GM18868 (cell line): Measurements from ENCODE around the gene NUDT14.

ENCODE experiments used
- ATAC-seq: cut with Tn5 transposase; IDR thresholded peaks from one replicate; pipeline ENCODE4 v1.9.1; 2021; ENCODE audit warnings: mild to moderate bottlenecking, moderate library complexity; ENCODE audit not compliant: unreplicated experiment

NUDT14 gene

DNA sequence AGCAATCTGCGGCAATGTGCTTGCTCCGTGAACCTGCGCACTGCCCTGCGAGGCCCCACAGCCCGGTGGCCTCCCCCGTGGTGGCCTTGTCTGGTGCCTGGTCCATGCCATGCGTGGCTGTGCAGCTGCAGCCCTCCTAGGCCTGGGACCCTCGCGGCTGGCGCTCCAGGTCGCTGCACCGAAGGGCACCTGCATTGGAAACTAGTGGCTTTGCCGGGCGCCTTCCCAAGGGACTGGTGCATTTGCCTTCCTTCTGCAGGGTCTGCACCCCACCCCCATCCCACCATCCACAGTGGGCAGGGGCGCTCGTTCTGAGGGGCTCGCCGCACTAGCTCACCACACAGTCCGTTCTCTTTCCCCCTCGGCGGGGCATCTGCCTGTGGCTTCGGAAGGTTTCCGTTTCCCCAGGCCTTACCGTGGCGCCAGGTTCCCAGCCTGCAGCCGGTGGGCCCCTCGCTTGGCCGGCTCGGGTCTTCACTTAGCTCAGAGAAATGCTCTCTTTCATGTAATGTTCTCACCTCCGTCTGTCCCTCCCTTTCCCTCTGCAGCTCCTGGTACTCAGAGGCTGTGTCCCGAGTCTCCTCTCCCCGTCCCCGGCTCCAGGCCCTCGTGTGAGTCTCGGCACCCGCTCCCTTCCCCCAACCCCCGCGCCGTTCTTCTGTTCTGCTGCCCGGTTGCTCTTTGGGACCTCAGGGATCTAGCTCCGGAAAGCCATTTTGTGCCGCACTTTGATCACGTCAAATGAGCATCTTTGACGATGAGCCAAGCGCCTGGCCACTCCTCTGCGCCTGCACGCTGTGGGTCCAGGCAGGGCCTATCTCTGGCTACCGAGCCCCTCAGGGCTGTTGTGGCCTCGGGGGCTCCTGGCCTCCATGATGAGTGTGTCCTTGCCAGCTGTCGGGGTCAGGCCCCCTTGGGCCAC lies 44.5 kb downstream of the NUDT14 start:
- ATAC-seq: no peak

DNA sequence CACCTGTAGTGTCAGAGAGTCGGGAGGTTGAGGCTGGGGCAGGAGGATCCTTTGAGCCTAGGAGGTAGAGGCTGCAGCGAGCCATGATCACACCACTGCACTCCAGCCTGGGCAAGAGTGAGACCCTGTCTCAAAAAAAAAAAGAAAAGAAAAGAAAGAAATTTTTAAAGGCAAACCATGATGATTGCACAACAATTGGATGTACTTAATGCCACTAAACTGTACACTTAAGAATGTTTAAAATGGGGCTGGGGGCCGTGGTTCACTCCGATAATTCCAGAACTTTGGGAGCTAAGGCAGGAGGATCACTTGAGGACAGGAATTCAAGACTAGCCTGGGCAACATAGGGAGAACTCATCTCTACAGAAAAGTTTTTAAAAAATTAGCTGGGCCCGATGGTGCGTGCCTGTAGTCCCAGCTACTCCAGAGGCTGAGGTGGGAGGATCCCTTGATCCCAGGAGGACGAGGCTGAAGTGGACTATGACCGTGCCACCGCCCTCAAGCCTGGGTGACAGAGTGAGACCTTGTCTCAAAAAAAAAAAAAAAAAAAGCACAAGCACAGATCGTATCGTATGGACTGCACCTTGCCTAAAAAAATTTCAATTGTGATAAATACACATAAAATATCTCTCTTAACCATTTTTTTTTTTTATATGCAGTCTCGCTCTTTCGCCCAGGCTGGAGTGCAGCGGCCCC lies 45.3 kb downstream of the NUDT14 start:
- no peak for ATAC-seq

- ATAC-seq: no peak
Measured at GRCh38 chr14:105132921-105133654, 48.0 kb downstream of the NUDT14 start.

- ATAC-seq: no peak
Measured at GRCh38 chr14:105131241-105131640, 49.9 kb downstream of the NUDT14 start.

DNA sequence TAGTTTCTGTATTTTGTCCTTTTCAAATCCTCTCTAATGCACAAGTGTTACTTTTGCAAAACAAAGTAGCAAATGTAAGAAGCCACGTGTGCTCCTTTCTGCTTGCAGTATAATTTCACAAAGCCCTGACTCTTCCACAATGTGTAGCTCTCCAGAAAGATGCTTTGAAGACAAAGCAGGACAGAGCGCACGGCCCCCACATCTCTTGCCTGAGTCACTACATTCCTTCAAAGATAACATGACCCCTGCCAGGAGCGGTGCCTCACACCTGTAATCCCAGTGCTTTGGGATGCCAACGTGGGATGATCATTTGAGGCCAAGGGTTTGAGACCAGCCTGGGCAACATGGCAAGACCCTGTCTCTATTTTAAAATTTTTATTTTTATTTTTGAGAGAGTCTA lies 53.1 kb downstream of the NUDT14 start:
- ATAC-seq: no peak

DNA sequence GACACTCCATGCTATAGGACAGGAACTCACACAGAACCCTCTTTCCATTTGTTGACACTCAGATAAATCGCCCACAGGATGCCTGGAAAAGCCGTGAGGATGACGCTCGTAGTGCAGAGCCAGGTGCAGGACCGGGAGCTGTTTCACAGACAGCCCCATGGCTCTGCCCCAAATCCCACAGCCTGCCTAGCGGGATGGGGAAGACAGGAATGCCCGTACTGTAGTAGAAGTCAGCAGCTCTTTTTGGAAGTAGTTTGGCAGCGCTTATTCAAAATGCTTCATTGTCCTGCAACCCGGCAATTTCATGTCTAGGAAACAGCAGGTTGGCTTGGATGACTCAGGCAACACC lies 54.2 kb downstream of the NUDT14 start:
- ATAC-seq: no peak

DNA sequence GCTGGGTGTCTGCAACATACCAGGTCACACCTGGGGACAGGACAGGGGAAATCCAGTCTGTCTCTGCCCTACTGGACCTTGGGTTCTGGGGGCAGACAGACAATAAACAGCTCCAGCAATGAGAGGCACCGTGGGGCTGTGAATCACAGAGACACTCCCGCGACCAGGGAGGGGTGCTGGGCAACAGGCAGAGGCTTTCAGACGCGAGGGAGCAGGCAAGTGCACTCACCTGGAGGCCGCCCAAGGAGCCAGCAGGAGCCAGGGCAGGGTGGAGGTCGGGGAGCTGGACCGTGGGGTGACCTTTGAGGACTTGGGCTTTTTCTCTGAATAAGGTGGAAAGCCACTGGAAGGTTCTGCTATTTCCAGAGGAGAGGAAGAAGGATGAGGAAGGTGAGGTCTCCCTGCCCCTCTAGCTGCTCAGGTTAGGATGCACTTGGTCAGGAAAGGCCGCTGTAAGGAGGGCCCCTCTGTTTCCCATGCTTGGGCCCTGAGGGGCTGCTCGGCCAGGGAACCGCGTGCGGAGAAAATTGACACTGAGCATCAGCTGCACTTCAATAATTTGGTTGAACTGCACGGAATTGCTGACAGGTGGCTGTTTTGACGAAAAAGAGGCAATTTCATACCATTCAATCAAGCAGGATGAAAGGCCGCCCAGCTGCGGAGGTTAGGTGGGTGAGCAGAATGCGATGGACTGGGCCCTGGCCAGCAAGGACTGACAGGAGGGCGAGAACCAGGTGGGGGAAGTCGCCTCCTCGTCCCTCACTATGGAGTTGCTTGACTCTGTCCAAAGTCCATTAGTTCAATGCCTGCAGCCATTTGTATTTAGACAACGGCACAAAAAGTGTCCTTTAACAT lies 54.8 kb downstream of the NUDT14 start:
- ATAC-seq: no peak

- no peak for ATAC-seq
Measured at GRCh38 chr14:105124823-105125222, 56.3 kb downstream of the NUDT14 start.

GRCh38 chr14:105123981-105124765 lies 56.9 kb downstream of the NUDT14 start:
- no peak for ATAC-seq

GRCh38 chr14:105123064-105123665 lies 57.9 kb downstream of the NUDT14 start:
- no peak for ATAC-seq
